Right lobe of liver (tissue), 6 donors: ENCODE results near the gene POLR2H. TPM values are rescaled to one million over a fixed set of nuclear protein-coding genes. Genes with fewer than 3 reads are reported as not detected.

Experiments
- ATAC-seq, 4 donors: fragments of 200-7000 bp; cut with Tn5 transposase; one replicate each; pipeline ENCODE4 v1.9.1; 2020; ENCODE audit warnings: mild to moderate bottlenecking in 4 of 4, moderate library complexity in 4 of 4
- DNase-seq, 3 donors: peaks; one replicate each; pipeline ENCODE4 v3.0.0-alpha.2; 2020
- H3K27ac ChIP-seq, 3 donors: fragments of 200-600 bp; one replicate each; pipeline ENCODE4 v1.8.0; 2022
- H3K27me3 ChIP-seq, 2 donors: fragments of 200-600 bp; one replicate each; pipeline ENCODE4 v1.8.0; 2022
- H3K36me3 ChIP-seq, 4 donors: fragments of 200-600 bp; sonication (generic) in 1 of 4; one replicate each; pipeline versions ENCODE4 v1.5.1 to v1.8.0; 2017 to 2022; ENCODE audit warnings: control low read depth in 1 of 4
- H3K4me1 ChIP-seq, 4 donors: fragments of 200-600 bp; sonication (generic) in 1 of 4; one replicate each; pipeline versions ENCODE4 v1.5.1 to v1.8.0; 2017 to 2022; ENCODE audit warnings: control low read depth in 1 of 4
- H3K4me3 ChIP-seq, 3 donors: fragments of 200-600 bp; one replicate each; pipeline ENCODE4 v1.8.0; 2022
- H3K9me3 ChIP-seq, 4 donors: fragments of 200-600 bp; sonication (generic) in 1 of 4; one replicate each; pipeline versions ENCODE4 v1.5.1 to v1.8.0; 2017 to 2022; ENCODE audit warnings: control low read depth in 1 of 4
- POLR2A ChIP-seq: fragments of 450-650 bp; IDR thresholded peaks from one replicate; pipeline ENCODE4 v1.6.1; 2017; ENCODE audit warnings: antibody characterized with exemption, mild to moderate bottlenecking
- WGBS: methylation state at CpG from one replicate; pipeline ENCODE4 v1.1.6; 2018; ENCODE audit warnings: low coverage, low lambda C conversion rate; ENCODE audit not compliant: insufficient coverage; ENCODE audit errors: missing lambda C conversion rate; 5-methylcytosine and 5-hydroxymethylcytosine counted together
- intact Hi-C, 2 donors: fragments of 100-400 bp; cut with DNase I; formaldehyde crosslinking; loops; one replicate each; pipeline versions ENCODE4 v1.11.2 to v1.14.1; 2022
- total RNA-seq, 6 experiments: library from RNA; depleted of rRNA in 2 of 6; stranded (reverse); fragments of >200 nt in 2 of 6; fragmentation: NEBNext Ultra II Directional in 3 of 6; extraction: Animal tissue kit (Norgen Biotek cat#: 25700) in 3 of 6; gene quantifications; one replicate each; pipeline versions ENCODE4 v1.1.0 to v1.2.4, GENCODE V29; 2016 to 2023
- TF ChIP-seq, protein P1 (sequence below), 4 donors: fragments of 200-600 bp in 3 of 4; fragments of 450-650 bp in 1 of 4; IDR thresholded peaks; one replicate each; pipeline versions ENCODE4 v1.5.1 to v1.8.0; 2016 to 2022; ENCODE audit warnings: antibody characterized with exemption in 4 of 4, mild to moderate bottlenecking in 2 of 4
- donor health status: DM: no; HTN: yes; CAD: no.
- donor health status: DM: no; HTN: no; CAD: no.
- donor health status: DM: no; HTN: no; CAD: no.
- donor health status: DM: no; HTN: yes; CAD: no.
- donor health status: DM: no; HTN: yes; CAD: no.

Gene POLR2H
- total RNA-seq, 6 experiments from 2014 or later, result 27.4 to 65.7 (median 35.3) TPM

DNA sequence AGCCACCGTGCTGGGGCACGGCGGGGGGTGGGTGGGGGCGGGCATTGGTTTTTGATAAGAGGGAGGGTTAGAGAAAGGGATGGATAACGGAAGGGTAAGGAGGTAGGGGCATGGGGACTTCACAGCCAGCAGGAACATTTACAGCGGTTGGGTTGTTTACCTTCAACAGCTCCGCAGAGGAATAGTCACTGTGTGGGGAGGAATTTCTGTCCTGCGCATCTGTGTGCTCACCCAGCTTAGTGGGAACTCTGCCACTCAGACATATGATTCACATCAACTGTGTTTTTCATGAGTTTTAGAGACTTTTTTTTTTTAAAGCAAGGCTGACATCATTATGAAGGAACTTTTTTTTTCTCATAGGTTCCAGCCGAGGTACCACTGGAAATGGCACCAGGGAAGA is 37.9 kb downstream of the POLR2H start:
- ATAC-seq (no peak), DNase-seq (no peak)
- WGBS, result 15% methylated on average over 8 of the region's 9 CpGs
- Histone ChIP-seq H3K27ac (no peak overlapping the region), H3K9me3 (no peaks in the 10 kb centered on the region), H3K4me1 (no peaks in the 10 kb centered on the region), H3K27me3 (no peaks in the 10 kb centered on the region), H3K36me3 (no peaks in the 10 kb centered on the region), H3K4me3 (no peak overlapping the region)
- intact Hi-C loops, result no loop called here
- TF ChIP-seq, protein P1, sequence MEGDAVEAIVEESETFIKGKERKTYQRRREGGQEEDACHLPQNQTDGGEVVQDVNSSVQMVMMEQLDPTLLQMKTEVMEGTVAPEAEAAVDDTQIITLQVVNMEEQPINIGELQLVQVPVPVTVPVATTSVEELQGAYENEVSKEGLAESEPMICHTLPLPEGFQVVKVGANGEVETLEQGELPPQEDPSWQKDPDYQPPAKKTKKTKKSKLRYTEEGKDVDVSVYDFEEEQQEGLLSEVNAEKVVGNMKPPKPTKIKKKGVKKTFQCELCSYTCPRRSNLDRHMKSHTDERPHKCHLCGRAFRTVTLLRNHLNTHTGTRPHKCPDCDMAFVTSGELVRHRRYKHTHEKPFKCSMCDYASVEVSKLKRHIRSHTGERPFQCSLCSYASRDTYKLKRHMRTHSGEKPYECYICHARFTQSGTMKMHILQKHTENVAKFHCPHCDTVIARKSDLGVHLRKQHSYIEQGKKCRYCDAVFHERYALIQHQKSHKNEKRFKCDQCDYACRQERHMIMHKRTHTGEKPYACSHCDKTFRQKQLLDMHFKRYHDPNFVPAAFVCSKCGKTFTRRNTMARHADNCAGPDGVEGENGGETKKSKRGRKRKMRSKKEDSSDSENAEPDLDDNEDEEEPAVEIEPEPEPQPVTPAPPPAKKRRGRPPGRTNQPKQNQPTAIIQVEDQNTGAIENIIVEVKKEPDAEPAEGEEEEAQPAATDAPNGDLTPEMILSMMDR (IDR thresholded peaks at IDR 0.05), result no peak
- no peak for TF ChIP-seq POLR2A

- DNase-seq (no peak), ATAC-seq (no peak)
- H3K9me3 ChIP-seq, result no peaks in the 10 kb centered on the region
- no peaks in the 10 kb centered on the region for H3K27me3 ChIP-seq
- TF ChIP-seq POLR2A, result no peak
- TF ChIP-seq, protein P1 (IDR thresholded peaks at IDR 0.05), result no peak
- WGBS, result 76% methylated on average over 14 of the region's 20 CpGs
- no peaks in the 10 kb centered on the region for H3K4me1 ChIP-seq
- intact Hi-C loops, result no loop called here
- no peak overlapping the region for H3K4me3 ChIP-seq
- H3K36me3 ChIP-seq, result no peaks in the 10 kb centered on the region
- H3K27ac ChIP-seq, result no peak overlapping the region
Measured at GRCh38 chr3:184405075-184406030, 43.8 kb downstream of the POLR2H start.

GRCh38 chr3:184409331-184409926 is 47.9 kb downstream of the POLR2H start:
- no peaks in the 10 kb centered on the region for H3K36me3 ChIP-seq
- DNase-seq (no peak), ATAC-seq (peak in 3 of 4 donors; percentile 27 to 67 (median 38))
- intact Hi-C loops, result no loop called here
- no peak overlapping the region for H3K4me3 ChIP-seq
- no peak for TF ChIP-seq POLR2A
- TF ChIP-seq, protein P1 (IDR thresholded peaks at IDR 0.05), result no peak
- no peaks in the 10 kb centered on the region for H3K4me1 ChIP-seq
- no peaks in the 10 kb centered on the region for H3K9me3 ChIP-seq
- no peaks in the 10 kb centered on the region for H3K27me3 ChIP-seq
- 90% methylated on average over 3 of the region's 8 CpGs for WGBS
- H3K27ac ChIP-seq, result no peak overlapping the region

DNA sequence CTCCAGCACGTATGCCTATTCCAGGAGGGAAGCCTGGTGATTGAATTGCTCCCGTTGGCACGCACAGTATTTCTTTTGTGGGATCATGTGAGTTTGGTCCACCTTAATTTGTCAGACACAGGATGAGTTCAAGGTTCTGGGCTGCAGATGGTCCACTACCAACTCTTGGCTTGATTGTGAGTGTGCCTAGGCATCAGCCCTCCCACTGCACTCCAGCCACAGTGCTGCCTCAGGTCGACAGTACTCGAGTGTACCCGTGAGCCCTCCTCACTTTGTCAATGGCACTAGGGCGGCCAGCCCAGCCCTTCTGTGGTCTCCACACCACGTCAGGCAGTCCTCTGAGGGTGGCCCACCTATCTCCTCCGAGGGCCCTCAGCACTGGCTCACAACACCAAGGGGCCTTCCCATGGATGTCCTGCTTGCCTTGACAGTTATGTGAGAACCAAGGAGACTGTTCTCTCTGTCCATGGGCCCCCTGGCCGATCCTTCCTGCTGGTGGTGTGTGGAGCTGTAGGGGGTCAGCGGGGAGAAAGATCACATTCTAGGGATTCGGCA is 48.5 kb downstream of the POLR2H start:
- no peaks in the 10 kb centered on the region for H3K36me3 ChIP-seq
- DNase-seq (no peak), ATAC-seq (no peak)
- no peaks in the 10 kb centered on the region for H3K4me1 ChIP-seq
- WGBS, result 69% methylated on average over 2 of the region's 12 CpGs
- H3K27me3 ChIP-seq, result no peaks in the 10 kb centered on the region
- H3K4me3 ChIP-seq, result no peak overlapping the region
- TF ChIP-seq POLR2A, result no peak
- TF ChIP-seq, protein P1 (IDR thresholded peaks at IDR 0.05), result no peak
- H3K9me3 ChIP-seq, result no peaks in the 10 kb centered on the region
- intact Hi-C loops, result no loop called here
- H3K27ac ChIP-seq, result no peak overlapping the region
